ENCODE results near the gene FRAS1.
"Not testable (repeated sequence)": the region's sequence is repeated elsewhere in the genome, so short reads cannot be mapped to it uniquely, and the experiment has no call there.

FRAS1 gene

GRCh38 chr4:78297116-78297800, 240.1 kb downstream of the FRAS1 start:
- no peak for DNase-seq

DNA sequence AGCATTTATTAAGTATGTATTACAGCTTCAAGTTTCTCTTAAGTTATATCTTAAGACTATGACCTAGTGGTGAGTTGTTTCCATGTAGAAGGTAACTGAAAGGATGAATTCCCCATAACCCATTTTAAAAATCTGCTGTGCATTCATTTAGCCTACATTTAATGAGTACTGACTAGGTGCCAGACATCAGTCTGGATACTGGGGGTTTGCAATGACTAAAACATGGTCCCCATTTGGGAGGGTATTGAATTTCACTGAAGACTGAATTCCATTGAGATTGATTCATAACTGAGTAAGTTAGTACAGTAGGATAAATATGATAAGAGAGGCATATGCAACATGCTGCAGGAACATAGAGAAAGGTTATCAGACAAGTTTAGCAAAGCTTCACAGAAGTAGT, 241.5 kb downstream of the FRAS1 start:
- DNase-seq: no peak

GRCh38 chr4:78299565-78299972, 242.4 kb downstream of the FRAS1 start:
- DNase-seq: no peak

- not testable (repeated sequence) for DNase-seq
Observed at GRCh38 chr4:78307263-78307662, 250.1 kb downstream of the FRAS1 start.

GRCh38 chr4:78308517-78308916, 251.4 kb downstream of the FRAS1 start:
- DNase-seq: no peak

- DNase-seq: no peak
Observed at GRCh38 chr4:78309352-78309751, 252.2 kb downstream of the FRAS1 start.

DNA sequence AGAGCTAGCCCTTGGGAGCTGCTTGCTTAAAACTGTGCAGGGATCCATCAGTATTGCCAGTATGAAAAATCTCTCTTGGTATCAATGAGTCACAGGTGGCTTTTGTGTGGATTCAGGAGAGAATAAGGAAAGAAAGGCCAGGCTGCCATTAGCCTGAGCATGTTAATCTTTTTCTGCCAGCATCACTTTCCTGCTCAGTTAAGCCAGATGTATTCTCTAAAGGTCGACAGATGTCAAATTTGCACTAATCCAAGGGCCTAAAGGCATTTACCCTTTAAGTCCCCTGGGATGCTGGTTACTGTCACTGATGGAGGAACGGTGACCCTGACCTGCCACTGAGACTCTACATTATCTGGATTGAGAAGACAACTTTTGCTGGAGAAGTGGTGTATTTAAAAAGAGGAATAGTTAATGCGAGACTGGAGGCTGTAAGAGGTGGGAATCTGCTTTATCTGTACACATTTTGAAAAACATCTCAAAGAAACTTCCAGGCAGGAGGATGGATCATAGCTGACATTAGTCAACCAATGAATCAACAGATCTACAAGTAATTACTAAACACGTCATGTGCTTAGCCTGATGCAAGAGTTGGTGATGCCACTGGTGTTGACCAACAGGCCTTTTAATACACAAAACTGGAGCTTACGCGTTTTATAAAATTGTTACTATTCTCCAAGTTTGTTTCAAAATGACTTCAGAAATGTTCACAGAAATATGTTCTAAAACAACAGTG, 253.1 kb downstream of the FRAS1 start:
- no peak for DNase-seq

DNA sequence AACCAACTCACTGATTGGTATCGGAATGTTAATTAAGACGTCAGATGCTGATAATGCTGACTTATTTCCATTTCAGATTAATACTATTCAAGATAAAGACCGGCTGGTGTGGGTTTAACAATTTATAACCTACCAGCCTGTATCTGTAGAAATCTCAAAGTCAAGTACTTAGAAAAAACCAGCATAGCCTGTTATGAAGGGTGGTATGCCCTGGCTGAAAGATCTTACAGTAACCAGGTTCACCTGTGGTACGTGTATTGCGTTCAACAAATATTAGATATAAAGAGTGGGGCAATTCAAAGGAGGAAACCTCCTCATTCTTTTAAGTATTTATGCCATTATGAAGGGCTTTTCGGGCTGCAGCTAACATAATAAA, 253.6 kb downstream of the FRAS1 start:
- no peak for DNase-seq

- no peak for DNase-seq
Observed at GRCh38 chr4:78311306-78311705, 254.2 kb downstream of the FRAS1 start.

GRCh38 chr4:78312989-78313753, 256.0 kb downstream of the FRAS1 start:
- DNase-seq: no peak

GRCh38 chr4:78313754-78314120, 256.6 kb downstream of the FRAS1 start:
- DNase-seq: no peak

DNA sequence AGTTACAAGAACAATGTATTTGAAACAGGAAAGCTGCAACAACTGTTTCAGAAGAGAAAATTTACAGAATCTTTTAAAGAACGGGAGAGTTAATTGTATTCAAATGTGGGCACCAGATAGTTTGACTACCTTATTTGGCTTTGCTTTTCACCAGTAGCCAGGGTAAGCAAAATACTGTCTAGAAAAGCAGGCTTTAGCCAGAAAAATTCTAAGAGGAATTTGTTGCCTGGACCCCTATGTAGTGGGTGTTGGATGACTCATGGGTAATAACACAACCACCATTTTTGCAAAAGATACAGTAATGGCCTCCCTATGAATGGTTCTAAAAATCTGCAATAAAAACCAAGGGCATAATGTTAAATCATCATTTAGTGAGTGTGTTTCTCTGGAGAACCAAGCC, 261.0 kb downstream of the FRAS1 start:
- DNase-seq: no peak

DNA sequence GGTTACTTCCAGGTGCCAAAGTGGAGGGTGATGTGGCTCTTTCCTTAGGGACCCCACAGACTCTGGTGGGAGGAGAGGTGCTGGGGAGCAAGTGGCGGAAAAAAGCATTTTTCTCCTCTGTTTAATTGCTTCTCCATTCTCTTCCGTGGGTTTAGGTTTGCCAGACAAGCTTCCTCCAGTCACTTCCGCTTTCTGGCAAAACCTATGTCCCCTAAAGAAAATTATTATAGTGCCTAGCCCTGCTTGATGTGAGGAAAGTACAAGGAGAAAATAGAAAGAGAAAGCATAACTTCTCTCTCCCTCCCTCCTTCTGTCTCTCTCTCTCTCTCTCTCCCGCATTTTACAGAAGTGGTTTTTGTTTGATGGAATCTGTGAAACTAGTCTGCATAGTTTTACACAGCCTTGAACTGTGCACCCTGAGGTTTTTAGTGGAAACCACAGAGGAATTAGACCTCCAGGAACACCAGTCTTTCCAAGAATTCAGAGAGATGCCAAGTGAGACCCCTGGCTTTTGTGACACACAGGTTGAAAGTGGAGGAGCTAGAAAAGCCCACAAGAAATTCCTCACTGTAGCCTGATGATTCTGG, 263.3 kb downstream of the FRAS1 start:
- DNase-seq: no peak

DNA sequence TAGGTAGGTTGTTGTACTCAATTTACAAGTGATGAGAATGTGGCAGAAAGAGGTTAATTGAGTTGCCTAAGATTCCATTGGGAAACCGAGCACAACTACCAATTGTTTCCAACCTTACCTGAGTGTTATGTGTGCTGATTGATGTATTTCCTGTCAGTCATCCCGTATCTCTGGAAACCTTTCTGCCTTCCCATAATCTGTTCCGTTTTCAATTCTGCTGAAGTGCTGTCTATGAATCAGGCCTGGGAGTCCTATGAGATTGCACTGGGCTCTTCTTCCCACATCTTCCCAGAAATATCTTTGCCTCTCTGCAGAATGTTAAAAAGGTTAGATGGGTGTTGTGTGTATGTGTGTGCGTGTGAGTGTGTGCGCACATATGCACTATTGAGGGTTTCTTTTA, 264.9 kb downstream of the FRAS1 start:
- no peak for DNase-seq

- DNase-seq: no peak
Observed at GRCh38 chr4:78323439-78323838, 266.3 kb downstream of the FRAS1 start.

DNA sequence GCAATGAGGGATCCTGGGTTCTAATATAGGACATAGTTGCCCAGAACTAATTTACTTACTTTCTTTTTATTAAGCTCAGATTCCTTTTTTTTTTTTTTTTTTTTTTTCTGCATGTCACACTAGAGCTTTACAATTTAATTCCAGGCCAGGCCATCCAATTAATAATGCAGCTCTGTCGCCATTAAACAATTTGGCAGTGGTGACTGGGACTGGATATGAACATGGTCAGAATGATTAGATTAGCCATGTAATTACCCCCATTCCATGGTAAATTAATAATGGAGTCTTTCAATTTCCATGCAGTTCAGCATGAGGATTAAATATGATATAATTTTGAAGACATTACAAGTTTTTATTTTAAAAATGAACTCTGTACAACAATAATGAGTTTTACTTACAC, 267.5 kb downstream of the FRAS1 start:
- no peak for DNase-seq

GRCh38 chr4:78325271-78326157, 268.4 kb downstream of the FRAS1 start:
- no peak for DNase-seq

GRCh38 chr4:78328591-78328990, 271.5 kb downstream of the FRAS1 start:
- not testable (repeated sequence) for DNase-seq

DNA sequence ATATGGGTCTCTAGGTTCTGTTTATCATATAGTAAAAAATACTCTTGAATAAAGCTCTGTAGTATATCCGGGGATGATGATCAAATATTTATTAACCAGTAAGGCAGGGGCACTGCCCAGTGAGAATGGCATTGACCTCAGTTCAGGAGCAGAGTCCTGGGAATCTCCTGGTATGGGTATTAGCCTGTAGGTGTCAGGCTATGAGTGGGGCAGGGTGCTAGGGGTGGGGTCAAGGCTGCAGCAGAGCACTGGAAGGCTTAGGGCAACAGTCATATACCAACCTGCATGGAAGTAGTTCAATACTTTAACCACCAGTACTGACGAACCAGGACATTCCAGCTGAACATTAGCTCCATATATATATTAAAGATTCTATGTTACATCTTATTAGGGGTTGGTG, 274.1 kb downstream of the FRAS1 start:
- DNase-seq: no peak

GRCh38 chr4:78331965-78332364, 274.8 kb downstream of the FRAS1 start:
- no peak for DNase-seq

DNA sequence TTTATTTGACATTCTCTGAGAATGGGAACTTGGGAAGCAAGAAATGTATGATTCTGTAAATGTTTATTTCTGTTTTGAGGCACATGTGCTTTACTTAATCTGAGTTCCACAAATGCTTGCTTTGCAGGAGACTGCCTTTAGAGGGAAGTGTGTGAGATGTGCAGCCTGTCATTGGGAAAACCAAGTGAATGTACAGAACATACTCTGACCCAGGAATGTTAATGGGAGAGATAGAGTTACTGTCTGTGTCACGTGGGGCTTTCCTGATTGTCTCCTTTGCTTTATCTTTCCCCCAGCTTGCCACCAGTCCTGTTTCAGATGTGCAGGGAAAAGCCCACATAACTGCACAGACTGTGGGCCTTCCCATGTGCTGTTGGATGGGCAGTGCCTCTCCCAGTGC, 275.9 kb downstream of the FRAS1 start:
- DNase-seq: no peak

DNA sequence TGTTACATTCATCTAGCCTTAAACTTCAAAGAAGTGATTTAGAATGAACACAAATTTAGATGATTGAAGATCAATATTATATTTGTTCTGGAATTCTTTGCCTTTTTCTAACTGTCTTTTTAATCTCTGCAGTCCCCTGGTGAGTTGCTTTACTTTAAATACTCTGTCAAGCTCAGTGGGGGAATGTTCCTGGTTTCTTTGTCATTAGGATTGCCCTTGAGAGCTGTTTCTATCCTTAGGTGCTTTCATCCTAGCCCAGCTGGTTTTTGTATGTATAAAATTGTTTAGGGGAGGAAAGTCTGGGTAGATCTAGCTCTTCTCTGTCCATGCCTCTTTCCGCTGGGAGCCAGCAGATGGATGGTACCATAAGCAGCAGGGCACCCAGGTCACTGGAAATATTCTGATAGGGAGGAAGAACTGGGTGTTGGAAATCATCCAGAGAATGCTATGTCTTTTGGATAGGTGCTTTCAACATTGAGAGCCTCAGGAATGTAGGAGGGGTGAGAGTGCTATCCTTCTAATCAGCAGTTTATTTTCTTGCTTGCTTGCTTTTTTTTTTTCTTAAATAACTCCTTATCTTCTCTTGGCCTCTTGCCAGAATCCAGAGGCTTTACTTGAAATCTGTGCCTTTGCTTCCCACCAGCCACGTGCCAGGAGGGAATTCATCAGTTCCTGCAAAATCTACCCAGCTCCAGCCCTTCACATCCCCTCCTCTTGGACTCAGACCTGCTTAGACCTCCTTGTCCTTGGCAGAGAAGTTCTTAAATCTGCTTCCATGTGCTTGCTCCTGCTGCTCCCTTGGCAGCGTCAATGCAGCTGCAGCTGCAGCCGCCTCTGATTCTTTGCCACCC, 279.2 kb downstream of the FRAS1 start:
- no peak for DNase-seq

Data from cortex of kidney (tissue), 1 donor.